ENCODE measurements around the gene TPST1. TPM values are rescaled to one million over a fixed set of nuclear protein-coding genes. Genes with fewer than 3 reads are reported as not detected.
"Not testable (repeated sequence)": the region's sequence is repeated elsewhere in the genome, so short reads cannot be mapped to it uniquely, and the experiment has no call there.

The TPST1 gene
- total RNA-seq, 1 experiment from 2014 or later: 15.0 TPM

- no peak for TF ChIP-seq ATF2 (CRISPR knock-in tag; IDR thresholded peaks at IDR 0.05; ENCODE audit: borderline replicate concordance, low read depth)
- TF ChIP-seq ETV6 (CRISPR knock-in tag; IDR thresholded peaks at IDR 0.05): no peak
- no peak for TF ChIP-seq ZNF263 (CRISPR knock-in tag; IDR thresholded peaks at IDR 0.05; ENCODE audit: low read depth)
Measured at GRCh38 chr7:66321283-66321682, 116.1 kb downstream of the TPST1 start (continued).

GRCh38 chr7:66323114-66323796 lies 118.1 kb downstream of the TPST1 start:
- H3K36me3 Mint-ChIP-seq: peaks cover 25% of the 10 kb centered on the region
- ChIA-PET POLR2A (no interaction called here), CTCF (interaction anchor here (1.4 kb wide), 1 partner anchor 125 kb away, joined by 3 read pairs; no protein-coding TSS in a partner anchor)
- H3K4me1 Mint-ChIP-seq: 0 out of 2 replicates have a peak, but pooled peaks cover 4% of the 10 kb centered on the region
- ATAC-seq (no peak), DNase-seq (ENCODE audit: low spot score) (no peak)
- H3K27ac Mint-ChIP-seq: no peak overlapping the region
- peaks cover 25% of the 10 kb centered on the region for H3K9me3 Mint-ChIP-seq
- no peak overlapping the region for H3K4me3 Mint-ChIP-seq
- no peaks in the 10 kb centered on the region for H3K27me3 Mint-ChIP-seq (ENCODE audit: low read depth)
- TF ChIP-seq ETV6 (CRISPR knock-in tag; IDR thresholded peaks at IDR 0.05) (no peak), PRDM15 (CRISPR knock-in tag; IDR thresholded peaks at IDR 0.05) (no peak), ARID4B (CRISPR knock-in tag; IDR thresholded peaks at IDR 0.05; ENCODE audit: borderline replicate concordance) (no peak), NR2C2 (CRISPR knock-in tag; IDR thresholded peaks at IDR 0.05) (no peak), TP53 (CRISPR knock-in tag; IDR thresholded peaks at IDR 0.05) (no peak), ZNF219 (CRISPR knock-in tag; IDR thresholded peaks at IDR 0.05; ENCODE audit: borderline replicate concordance) (no peak)

- POLR2A ChIA-PET; CTCF ChIA-PET; H3K27me3 Mint-ChIP-seq (ENCODE audit: low read depth); ATAC-seq; H3K4me3 Mint-ChIP-seq; H3K4me1 Mint-ChIP-seq; DNase-seq (ENCODE audit: low spot score); H3K27ac Mint-ChIP-seq: not testable (repeated sequence)
- peaks cover 20% of the 10 kb centered on the region for H3K9me3 Mint-ChIP-seq
- H3K36me3 Mint-ChIP-seq: peaks cover 21% of the 10 kb centered on the region
Measured at GRCh38 chr7:66324985-66325384, 119.9 kb downstream of the TPST1 start.

- ChIA-PET CTCF (no interaction called here), POLR2A (no interaction called here)
- Mint-ChIP-seq H3K4me3 (no peak overlapping the region), H3K36me3 (peaks cover 8% of the 10 kb centered on the region), H3K27me3 (ENCODE audit: low read depth) (no peaks in the 10 kb centered on the region), H3K9me3 (peaks cover 10% of the 10 kb centered on the region), H3K27ac (no peak overlapping the region), H3K4me1 (0 out of 2 replicates have a peak, but pooled peaks cover 4% of the 10 kb centered on the region)
- DNase-seq (ENCODE audit: low spot score): no peak
- ATAC-seq: no peak
- TF ChIP-seq ZNF317 (CRISPR knock-in tag; IDR thresholded peaks at IDR 0.05; ENCODE audit: borderline replicate concordance, low read depth) (no peak), MXD4 (CRISPR knock-in tag; IDR thresholded peaks at IDR 0.05; ENCODE audit: borderline replicate concordance) (no peak), AFF4 (CRISPR knock-in tag; IDR thresholded peaks at IDR 0.05; ENCODE audit: borderline replicate concordance) (no peak), IRF2 (CRISPR knock-in tag; IDR thresholded peaks at IDR 0.05; ENCODE audit: borderline replicate concordance, low read depth) (no peak)
Measured at GRCh38 chr7:66326501-66327215, 121.5 kb downstream of the TPST1 start.
